Upper lobe of left lung (tissue), 4 donors: ENCODE data around the gene ABAT.

Experiments
- CTCF ChIP-seq, 6 experiments: fragments of 450-650 bp in 4 of 6; fragments of 200-600 bp in 2 of 6; sonication (generic) in 2 of 6; IDR thresholded peaks; one replicate each; pipeline ENCODE4 v1.5.1; 2016 to 2019; ENCODE audit warnings: antibody characterized with exemption in 6 of 6
- POLR2A ChIP-seq, 4 donors: fragments of 450-650 bp; IDR thresholded peaks; one replicate each; pipeline ENCODE4 v1.5.1; 2016 to 2017; ENCODE audit warnings: antibody characterized with exemption in 4 of 4, mild to moderate bottlenecking in 2 of 4
- POLR2AphosphoS5 ChIP-seq, 2 donors: sonication (generic); formaldehyde crosslinking; IDR thresholded peaks; one replicate each; pipeline ENCODE4 v1.5.1; 2017; ENCODE audit warnings: antibody characterized with exemption in 2 of 2

GRCh38 chr16:8781797-8782196 is 107.4 kb downstream of the ABAT start:
- TF ChIP-seq CTCF (IDR thresholded peaks at IDR 0.05), result no peak
- TF ChIP-seq POLR2A (IDR thresholded peaks at IDR 0.05), result no peak
- TF ChIP-seq POLR2AphosphoS5 (IDR thresholded peaks at IDR 0.05), result no peak
